Measurements from ENCODE around the gene SPAG4.

Gene SPAG4

DNA sequence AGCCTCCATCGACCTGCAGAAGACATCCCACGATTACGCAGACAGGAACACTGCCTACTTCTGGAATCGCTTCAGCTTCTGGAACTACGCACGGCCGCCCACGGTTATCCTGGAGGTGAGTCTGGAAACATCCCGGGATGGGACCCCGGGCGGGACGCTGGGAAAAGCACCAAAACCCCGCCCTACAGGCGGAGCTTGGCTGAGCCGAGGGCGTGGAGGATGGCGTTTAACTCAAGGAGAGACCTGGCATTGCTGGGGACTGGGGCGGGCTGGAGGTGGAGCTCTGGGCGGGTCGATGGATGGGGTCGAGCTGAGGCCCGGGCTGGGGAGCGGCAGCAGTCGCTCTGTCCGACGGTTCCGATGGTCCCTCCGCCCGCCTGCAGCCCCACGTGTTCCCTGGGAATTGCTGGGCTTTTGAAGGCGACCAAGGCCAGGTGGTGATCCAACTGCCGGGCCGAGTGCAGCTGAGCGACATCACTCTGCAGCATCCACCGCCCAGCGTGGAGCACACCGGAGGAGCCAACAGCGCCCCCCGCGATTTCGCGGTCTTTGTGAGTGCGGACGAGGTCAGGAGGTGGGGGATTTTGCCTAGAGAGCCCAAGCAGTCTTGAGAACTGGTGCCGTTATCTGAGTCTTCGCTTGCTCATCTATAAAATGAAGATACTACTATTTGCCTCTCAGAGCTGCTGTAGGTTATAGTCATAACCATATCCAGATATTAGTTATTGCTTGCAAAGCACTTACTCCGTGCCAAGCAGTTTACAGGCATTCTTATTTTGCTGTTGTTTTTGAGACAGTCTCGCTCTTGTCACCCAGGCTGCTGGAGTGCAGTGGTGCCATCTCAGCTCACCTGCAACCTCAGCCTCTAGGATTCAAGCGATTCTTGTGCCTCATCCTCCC, 3.8 kb downstream of the SPAG4 start:
- in situ Hi-C loops (cut with HindIII; ENCODE audit: low sequenced_read_pairs): no loop called here

DNA sequence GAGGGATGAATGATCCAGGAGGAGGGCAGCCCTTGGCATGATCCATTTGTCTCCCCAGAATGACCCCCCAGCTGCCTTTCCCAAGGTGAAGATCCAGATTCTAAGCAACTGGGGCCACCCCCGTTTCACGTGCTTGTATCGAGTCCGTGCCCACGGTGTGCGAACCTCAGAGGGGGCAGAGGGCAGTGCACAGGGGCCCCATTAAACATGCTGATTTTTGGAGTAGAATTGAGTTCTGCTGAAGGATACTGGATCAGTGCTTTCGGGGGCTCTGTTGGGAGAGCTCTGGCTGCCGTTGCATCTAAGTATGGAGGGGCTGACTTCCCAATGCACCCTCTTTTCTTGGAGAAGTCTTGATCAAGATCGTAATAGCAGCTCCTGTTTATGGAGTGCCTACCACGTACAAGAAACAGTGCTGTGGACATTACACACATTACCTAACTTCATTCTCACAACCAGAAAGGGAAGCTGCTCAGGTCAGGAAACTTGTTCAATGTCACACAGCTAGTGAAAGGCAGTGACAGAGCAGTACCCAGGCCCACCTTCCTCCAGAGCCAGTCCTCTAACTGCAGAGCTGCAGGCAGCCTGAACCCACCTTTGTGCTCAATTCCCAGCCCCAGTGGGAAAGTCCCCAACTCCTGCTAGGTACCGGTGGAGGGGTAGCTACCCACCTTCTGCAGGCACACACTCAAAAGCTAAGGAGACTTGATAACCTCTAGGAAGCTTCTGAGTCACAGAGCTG, 5.4 kb downstream of the SPAG4 start:
- in situ Hi-C loops (cut with HindIII; ENCODE audit: low sequenced_read_pairs): no loop called here

DNA sequence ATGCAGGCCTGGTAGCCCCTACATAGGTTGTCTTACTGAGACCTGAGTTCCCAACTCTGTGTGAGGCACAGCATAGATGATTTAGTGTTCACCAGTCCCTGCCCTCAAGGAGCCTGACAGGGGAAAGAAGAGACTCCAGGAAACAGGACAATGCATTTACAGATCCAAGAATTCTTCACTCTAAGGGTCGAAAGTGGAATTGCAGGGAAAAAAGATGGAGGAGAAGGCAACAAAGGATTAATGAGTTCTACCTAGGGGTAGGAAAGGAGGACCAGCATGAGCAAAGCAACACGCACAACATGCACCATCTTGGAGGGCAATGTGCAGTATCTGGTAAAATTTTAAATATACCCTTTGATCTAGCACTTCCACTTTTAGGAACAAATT, 5.9 kb downstream of the SPAG4 start:
- in situ Hi-C loops (cut with HindIII; ENCODE audit: low sequenced_read_pairs): no loop called here

DNA sequence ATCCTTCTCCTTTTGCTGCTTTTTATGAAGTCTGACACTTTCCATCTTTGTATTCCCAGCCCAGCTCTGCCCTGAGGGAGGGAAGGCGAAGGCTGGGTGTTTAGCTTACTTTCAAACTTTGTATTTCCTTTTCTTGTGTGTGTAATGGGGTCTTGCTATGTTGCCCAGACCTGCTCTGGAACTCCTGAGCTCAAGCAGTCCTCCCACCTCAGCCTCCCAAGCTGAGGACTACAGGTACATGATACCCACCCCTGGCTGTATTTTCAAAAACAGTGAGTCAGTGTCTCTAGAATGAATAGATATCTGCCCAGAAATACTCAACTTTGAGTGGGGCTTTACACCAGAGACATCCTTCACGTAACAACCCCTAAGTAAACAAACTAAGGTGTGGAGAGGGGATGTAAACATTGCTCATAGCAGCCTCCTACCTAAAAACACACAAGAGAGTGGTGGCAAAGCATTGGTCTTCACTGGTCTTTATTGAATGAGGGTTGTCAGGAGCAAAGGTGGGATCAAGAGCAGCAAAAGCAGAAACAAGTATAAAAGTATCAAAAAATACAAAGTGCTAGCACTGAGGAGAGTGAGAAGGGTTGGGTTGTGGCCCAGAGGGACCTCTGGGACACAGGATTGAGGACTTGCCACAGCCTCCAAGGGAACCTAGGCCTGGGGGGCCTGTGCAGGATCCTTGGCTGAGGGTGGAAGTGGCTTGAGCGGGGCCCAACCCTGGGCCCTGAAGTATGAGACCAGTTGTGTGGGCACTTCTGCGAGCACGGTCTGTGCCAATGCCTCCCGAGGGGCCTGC, 10.2 kb downstream of the SPAG4 start:
- in situ Hi-C loops (cut with HindIII; ENCODE audit: low sequenced_read_pairs): no loop called here

DNA sequence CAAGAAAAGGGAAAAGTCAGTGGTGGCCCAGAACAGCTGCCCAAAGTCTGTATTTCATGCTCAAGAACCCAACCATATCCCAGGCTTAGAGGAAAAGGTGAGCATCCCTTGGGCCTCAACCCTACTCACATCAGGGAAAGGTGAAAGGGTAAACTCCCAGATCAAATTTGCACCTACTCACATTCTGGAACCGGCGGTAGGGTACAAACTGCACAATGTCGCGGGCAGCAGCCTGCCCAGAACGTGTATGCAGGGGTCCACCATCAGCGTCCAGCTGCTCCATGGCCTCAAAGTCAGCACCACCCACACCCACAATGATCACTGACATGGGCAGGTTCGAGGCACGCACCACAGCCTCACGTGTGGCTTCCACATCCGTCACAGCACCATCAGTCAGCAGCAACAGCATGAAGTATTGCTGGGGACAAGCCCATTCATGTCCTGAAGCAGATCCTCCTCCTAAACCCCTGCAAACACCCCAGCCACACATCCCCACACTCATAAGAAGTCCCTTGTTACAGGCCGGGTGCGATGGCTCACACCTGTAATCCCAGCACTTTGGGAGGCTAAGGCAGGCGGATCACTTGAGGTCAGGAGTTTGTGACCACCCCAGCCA, 10.9 kb downstream of the SPAG4 start:
- in situ Hi-C loops (cut with HindIII; ENCODE audit: low sequenced_read_pairs): no loop called here

DNA sequence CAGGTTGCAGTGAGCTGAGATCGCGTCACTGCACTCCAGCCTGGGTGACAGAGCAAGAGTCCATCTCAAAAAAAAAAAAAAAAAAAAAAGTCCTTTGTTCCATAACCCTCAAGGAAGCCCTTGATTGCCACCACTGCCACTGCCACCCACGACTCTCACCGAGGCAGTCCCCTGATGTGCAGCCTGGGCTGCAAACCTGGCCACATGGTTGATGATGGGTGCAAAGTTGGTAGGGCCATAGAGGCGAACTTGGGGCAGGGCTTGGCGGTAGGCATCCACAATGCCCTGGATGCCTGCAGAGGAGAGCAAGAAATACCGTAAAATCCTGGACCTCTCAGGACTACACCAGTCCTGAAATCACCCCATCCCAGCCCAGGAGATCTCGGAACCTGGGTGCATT, 11.5 kb downstream of the SPAG4 start:
- in situ Hi-C loops (cut with HindIII; ENCODE audit: low sequenced_read_pairs): no loop called here

DNA sequence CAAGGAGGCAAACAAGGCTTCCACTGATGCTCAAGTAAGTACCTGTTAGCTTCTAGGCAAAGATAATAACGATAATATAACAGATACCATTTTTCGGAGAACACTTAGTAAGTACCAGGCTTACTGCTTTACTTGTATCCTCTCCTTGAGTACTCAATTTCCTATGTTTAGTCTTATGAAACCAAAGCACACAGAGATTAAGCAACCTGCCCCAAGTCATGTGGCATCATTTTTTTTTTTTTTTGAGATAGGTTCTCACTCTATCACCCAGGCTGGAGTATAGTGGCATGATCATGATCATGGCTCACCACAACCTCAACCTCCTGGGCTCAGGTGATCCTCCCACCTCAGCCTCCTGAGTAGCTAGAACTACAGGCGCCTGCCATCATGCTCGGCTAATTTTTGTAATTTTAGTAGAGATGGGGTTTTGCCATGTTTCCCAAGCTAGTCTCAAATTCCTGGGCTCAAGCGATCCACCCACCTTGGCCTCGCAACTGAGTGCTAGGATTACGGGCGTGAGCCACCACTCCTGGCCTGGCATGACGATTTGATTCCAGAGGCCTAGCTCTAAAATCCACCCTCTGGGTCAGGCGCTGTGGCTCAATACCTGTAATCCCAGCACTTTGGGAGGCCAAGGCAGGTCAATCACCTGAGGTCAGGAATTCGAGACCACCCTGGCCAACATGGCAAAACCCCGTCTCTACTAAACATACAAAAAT, 14.0 kb downstream of the SPAG4 start:
- in situ Hi-C loops (cut with HindIII; ENCODE audit: low sequenced_read_pairs): no loop called here

DNA sequence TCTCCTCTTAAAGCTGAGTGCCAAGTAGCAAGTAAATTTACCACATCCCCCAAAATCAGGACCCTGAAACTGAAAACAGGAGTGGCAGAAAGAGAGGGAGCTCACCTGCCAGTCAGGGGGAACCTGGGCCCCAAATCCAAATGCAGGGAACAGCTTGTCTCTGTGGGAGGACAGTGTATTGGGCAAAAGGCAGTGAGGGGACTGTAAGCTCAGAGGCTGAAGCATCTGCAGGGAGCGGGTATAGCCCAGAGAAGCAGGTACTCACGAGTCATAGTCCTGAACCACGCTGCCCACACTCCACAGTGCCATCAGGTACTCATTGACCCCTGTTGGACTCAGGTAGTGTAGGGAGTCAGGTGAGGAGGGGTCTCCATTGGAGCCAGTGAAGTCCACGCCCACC, 15.0 kb downstream of the SPAG4 start:
- in situ Hi-C loops (cut with HindIII; ENCODE audit: low sequenced_read_pairs): no loop called here

DNA sequence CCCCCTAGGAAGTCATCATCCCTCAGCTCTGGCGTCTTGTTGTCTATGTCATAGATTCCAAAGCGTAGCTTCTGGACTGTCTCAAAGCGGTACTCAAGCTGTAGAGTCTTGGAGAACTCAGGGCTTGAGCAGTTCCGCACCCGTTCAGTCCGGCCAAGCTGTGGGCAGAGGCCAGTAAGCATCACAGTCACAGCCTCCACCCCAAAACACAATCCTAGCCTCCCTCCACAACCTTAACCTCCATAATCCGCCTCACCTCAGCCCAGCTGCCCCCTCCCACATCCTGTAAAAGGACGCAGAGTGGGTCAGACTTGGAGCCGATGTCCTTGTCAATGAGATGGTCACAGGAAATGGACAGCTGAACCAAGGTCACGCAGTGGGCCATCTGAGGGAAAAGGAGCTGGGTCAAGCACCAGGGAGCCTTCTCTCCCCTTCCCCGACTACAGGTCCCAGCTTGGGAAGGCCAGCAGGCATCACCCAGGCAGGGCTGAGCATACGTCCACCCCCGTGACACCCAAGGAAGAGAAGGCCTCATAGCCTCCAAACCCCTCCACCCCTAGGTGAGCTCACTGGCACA, 17.0 kb downstream of the SPAG4 start:
- in situ Hi-C loops (cut with HindIII; ENCODE audit: low sequenced_read_pairs): no loop called here

DNA sequence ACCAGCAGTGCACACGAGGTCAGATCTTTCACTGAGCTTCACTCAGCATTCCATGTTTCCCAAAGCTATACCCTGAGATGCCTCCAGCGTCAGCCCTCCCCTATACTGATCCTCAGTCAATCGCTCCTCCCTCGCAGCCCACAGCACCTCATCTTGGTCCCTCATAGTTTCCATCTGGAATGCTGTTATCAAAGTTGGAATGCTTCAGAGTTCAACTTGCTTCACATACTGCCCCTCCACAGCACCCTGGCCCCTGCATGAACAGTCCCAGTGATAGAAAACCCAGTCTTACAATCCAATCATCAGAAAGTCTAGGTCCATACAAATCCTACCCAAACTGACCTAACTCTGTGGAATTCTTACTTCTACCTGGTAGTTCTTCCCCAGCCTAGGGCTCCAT, 20.0 kb downstream of the SPAG4 start:
- in situ Hi-C loops (cut with HindIII; ENCODE audit: low sequenced_read_pairs): no loop called here

DNA sequence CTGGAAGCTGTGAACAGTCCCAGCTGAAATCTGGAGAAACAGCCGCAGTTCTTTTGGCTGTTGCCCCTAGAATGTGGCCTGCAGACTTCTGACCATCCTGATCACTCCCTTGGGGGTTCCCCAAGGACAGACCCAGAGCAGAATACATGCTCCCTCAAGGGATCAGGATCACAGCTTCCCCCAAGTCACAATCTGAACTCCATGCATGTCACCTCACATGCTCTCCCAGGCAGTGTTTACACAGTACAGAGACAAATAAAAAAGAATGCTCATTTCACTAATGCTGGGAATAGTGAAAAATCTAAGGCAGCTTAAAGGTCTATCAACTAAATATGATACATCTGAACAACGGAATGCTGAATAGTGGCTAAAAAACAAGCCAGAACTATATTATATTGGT, 20.5 kb downstream of the SPAG4 start:
- in situ Hi-C loops (cut with HindIII; ENCODE audit: low sequenced_read_pairs): no loop called here

DNA sequence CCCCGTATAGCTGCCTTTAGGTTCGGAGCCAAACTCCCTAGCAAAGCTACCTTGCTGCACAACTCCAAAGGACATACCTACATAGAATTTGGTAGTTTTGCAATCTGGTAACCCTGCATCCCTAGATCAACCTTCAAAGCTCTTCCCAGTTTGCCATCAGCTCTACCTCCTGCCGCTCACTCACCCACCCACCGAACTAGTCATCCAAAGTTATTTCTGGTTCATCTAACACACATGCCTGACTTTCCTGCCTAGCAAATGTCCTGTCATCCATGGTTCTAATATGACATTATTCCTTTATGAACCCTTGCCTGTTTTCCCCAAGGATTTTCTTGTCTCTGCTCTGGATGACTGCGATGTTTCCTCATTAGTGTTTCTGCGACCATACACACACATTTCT, 21.6 kb downstream of the SPAG4 start:
- in situ Hi-C loops (cut with HindIII; ENCODE audit: low sequenced_read_pairs): no loop called here

DNA sequence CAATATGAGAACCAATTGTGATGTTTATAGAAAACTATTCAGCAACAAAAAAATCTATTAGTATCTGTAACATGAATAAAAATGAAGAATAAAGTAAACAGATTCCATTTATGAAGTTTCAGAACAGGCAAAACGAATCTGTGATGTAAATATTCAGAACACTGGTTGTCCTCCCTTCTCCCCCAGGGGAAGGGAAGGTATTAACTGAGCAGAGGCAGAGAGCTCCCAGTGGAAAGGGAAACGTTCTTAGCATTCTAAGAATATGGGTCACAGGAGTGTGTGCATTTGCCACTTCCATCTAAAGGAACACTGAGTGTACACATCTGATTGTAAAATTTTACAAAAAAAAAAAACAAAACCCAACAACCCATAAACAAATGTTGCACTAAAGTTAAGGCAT, 23.1 kb downstream of the SPAG4 start:
- in situ Hi-C loops (cut with HindIII; ENCODE audit: low sequenced_read_pairs): no loop called here

DNA sequence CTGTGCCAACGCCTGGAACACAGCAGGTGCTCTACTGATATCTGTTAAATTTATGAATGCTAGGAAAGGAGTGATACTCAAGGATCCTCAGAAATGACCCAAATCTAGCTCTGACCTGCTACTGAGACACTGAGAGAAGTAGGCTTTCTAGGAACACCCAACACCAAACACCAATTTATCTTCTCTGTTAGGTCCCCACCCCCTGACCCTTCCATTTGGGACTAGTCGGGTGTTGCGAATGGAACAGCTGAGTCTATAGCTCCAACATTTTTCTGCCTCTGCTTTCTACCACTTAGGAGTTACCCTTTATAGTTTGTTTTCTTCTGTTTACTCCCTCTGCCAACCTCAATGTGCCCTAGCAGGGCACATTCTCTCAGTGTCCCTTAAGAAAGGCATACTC, 25.1 kb downstream of the SPAG4 start:
- in situ Hi-C loops (cut with HindIII; ENCODE audit: low sequenced_read_pairs): loop anchor here (10.0 kb wide), 1 partner anchor 166 kb away; no protein-coding TSS in a partner anchor

DNA sequence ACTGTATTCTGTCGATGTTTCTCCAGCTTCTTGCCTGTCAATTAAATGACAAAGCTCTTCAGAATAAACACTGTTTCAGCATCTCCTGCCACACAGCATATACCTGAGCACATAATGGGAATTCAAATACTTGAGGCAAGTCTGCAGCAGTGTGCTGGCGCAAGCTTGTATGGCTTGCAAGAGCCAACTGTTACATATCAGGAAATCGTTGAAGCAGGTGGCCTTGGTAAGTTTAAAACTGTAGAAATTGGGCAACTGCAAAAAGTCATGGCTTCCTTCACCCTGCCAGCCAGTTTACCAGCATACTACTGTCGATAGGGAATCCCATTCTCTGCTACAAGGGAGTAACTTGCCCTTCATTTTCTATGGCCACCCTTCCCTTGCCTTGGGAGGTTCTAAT, 26.1 kb downstream of the SPAG4 start:
- in situ Hi-C loops (cut with HindIII; ENCODE audit: low sequenced_read_pairs): loop anchor here (10.0 kb wide), 1 partner anchor 167 kb away; no protein-coding TSS in a partner anchor

DNA sequence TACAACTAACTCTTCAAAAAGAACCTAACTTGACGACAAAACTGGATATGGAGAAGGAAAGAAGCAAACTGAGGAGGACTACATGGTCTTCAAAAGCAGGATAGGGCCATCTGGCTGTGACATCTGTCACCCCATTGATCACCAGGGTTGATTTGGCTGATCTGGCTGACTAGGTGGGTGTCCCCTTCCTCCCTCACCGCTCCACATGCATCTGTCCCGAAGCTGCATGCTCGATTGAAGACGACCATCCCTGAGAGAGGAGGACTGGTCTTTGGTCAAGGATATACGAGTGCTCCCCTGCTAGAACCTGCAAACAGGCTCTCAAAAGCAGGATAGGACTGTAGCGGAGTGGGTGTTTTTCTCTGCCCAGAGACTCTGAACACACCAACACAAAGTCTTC, 27.4 kb downstream of the SPAG4 start:
- in situ Hi-C loops (cut with HindIII; ENCODE audit: low sequenced_read_pairs): loop anchor here (10.0 kb wide), 1 partner anchor 168 kb away; no protein-coding TSS in a partner anchor

DNA sequence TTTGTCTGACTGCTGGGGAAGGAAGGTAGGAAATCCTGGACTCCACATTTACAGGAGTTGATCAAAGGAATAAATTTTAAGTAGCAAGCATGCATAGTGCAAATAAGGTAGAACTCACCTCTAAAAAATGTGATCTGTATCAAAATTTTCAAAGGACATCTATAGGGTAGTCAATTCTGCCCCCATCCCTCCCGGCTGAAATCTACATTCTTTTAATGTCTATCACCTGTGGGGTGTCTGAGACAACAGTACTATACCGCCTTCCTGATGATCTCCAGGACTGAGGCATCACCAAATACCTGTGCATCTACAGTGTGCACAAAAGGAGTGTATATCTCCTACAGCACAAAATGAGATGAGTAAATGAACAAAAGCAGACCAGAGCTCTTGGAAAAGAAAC, 29.2 kb downstream of the SPAG4 start:
- in situ Hi-C loops (cut with HindIII; ENCODE audit: low sequenced_read_pairs): loop anchor here (10.0 kb wide), 1 partner anchor 170 kb away; no protein-coding TSS in a partner anchor

DNA sequence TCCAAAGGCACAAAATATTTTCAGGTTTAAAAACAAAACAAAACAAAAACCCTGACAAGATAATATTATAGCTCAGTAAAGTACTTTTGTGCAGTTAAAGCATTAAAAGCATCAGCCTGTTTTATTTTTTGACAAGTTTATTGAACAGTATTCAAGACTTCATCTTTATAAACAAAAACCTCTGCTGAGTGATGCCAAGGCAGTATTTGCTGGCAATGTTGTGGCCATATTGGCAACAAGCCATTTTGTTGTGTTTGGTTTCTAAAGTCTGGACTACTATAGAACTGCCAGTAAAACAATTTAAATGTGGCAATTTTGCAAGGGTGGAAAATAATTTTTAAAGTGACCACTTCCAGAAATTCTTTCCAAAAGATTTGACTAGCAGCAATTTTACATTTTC, 33.2 kb downstream of the SPAG4 start:
- in situ Hi-C loops (cut with HindIII; ENCODE audit: low sequenced_read_pairs): loop anchor here (10.0 kb wide), 1 partner anchor 174 kb away; no protein-coding TSS in a partner anchor

DNA sequence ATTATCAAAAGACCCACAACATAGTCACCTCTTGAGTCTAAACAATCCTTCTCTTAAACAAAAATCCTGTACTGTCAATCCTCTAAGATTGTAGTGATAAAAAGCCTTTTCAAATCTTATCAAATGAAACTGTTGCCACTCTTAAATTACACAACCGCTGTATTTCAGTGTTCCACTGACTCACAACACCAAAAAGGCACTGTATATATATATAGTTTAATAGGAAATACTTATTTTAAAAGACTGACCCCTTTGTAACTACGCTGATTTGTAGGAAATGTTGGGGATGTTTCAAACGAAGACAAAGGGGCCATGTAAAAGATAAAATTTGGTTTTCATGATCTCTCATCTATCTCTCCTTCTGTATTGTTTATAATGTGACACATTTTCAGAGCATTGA, 35.0 kb downstream of the SPAG4 start:
- in situ Hi-C loops (cut with HindIII; ENCODE audit: low sequenced_read_pairs): no loop called here

DNA sequence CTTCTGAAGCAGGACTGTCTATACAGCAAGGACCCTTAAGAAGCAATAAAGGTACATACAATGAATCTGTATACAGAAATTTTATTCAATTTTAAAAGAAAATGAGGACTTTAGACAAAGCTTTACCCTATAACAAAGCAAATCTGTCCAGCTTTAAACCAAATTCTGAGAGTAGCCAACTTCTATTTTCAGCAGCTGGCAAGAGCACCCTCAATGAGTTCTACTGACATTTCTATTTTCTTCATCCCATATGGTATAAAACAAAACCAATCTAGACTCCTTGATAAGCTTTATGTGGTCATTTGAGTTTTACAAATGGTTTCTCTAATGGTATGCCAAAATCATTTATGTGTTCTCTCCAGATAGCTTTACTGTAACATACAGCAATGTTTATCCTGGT, 36.3 kb downstream of the SPAG4 start:
- in situ Hi-C loops (cut with HindIII; ENCODE audit: low sequenced_read_pairs): no loop called here

All from DLD1 (cell line).